Ishikawa (cell line): ENCODE measurements around the gene DENND1B.

Experiments used
- CEBPB ChIP-seq: IDR thresholded peaks from 2 replicates; pipeline ENCODE4 v1.6.1; 2012
- CREB1 ChIP-seq: IDR thresholded peaks from 2 replicates; pipeline ENCODE4 v1.6.1; 2012; ENCODE audit warnings: low read depth
- EGR1 ChIP-seq: IDR thresholded peaks from 2 replicates; pipeline ENCODE4 v1.6.1; 2012
- EP300 ChIP-seq: IDR thresholded peaks from 2 replicates; pipeline ENCODE4 v1.6.1; 2012; ENCODE audit warnings: borderline replicate concordance
- FOXM1 ChIP-seq: IDR thresholded peaks from 2 replicates; pipeline ENCODE4 v1.6.1; 2012; ENCODE audit warnings: low read depth, borderline replicate concordance
- MAX ChIP-seq: IDR thresholded peaks from 2 replicates; pipeline ENCODE4 v1.6.1; 2012
- NFIC ChIP-seq: IDR thresholded peaks from 2 replicates; pipeline ENCODE4 v1.6.1; 2012
- RAD21 ChIP-seq: IDR thresholded peaks from 2 replicates; pipeline ENCODE4 v1.6.1; 2012; ENCODE audit warnings: low read depth
- REST ChIP-seq: IDR thresholded peaks from 2 replicates; pipeline ENCODE4 v1.6.1; 2012; ENCODE audit warnings: low read depth, mild to moderate bottlenecking
- TAF1 ChIP-seq: IDR thresholded peaks from 2 replicates; pipeline ENCODE4 v1.6.1; 2012; ENCODE audit warnings: low read depth, mild to moderate bottlenecking
- TCF12 ChIP-seq: IDR thresholded peaks from 2 replicates; pipeline ENCODE4 v1.6.1; 2012; ENCODE audit warnings: low read depth
- USF1 ChIP-seq: IDR thresholded peaks from 2 replicates; pipeline ENCODE4 v1.6.1; 2012
- YY1 ChIP-seq: IDR thresholded peaks from 2 replicates; pipeline ENCODE4 v1.6.1; 2012; ENCODE audit warnings: low read depth
- ZBTB7A ChIP-seq: IDR thresholded peaks from 2 replicates; pipeline ENCODE4 v1.6.1; 2012; ENCODE audit warnings: low read depth

- no peak for TF ChIP-seq TCF12
- TF ChIP-seq USF1: no peak
- no peak for TF ChIP-seq CREB1
- TF ChIP-seq EGR1: no peak
- no peak for TF ChIP-seq CEBPB
- no peak for TF ChIP-seq YY1
- TF ChIP-seq RAD21: no peak
- no peak for TF ChIP-seq MAX
- no peak for TF ChIP-seq FOXM1
- no peak for TF ChIP-seq TAF1
- TF ChIP-seq EP300: no peak
- TF ChIP-seq NFIC: no peak
- TF ChIP-seq REST: no peak
- no peak for TF ChIP-seq ZBTB7A
Measured at GRCh38 chr1:197771904-197772556, 3.2 kb downstream of the DENND1B start.
